GM12875 (cell line): ENCODE measurements around the gene MCU.

Experiments used
- H3K4me3 ChIP-seq: one replicate; pipeline ENCODE4 v1.5.1; 2011; ENCODE audit warnings: low read depth, low read length, control low read depth
- CTCF ChIP-seq: IDR thresholded peaks from 2 replicates; pipeline ENCODE4 v1.5.1; 2011; ENCODE audit warnings: low read depth, mild to moderate bottlenecking, control low read depth, inconsistent platforms, low read length, moderate library complexity, borderline replicate concordance; ENCODE audit not compliant: insufficient read depth

MCU gene

GRCh38 chr10:72783410-72783833 lies 91.5 kb downstream of the MCU start:
- no peak overlapping the region for H3K4me3 ChIP-seq
- TF ChIP-seq CTCF, result no peak

- no peak for TF ChIP-seq CTCF
- H3K4me3 ChIP-seq, result no peak overlapping the region
Observed at GRCh38 chr10:72784551-72785351, 92.8 kb downstream of the MCU start.

GRCh38 chr10:72785409-72785808 lies 93.5 kb downstream of the MCU start:
- no peak for TF ChIP-seq CTCF
- no peak overlapping the region for H3K4me3 ChIP-seq

GRCh38 chr10:72790216-72790990 lies 98.5 kb downstream of the MCU start:
- H3K4me3 ChIP-seq, result no peak overlapping the region
- no peak for TF ChIP-seq CTCF

GRCh38 chr10:72792288-72792687 lies 100.3 kb downstream of the MCU start:
- no peak overlapping the region for H3K4me3 ChIP-seq
- no peak for TF ChIP-seq CTCF

- H3K4me3 ChIP-seq, result no peak overlapping the region
- TF ChIP-seq CTCF, result no peak
Observed at GRCh38 chr10:72793752-72794151, 101.8 kb downstream of the MCU start.

GRCh38 chr10:72794260-72794659 lies 102.3 kb downstream of the MCU start:
- TF ChIP-seq CTCF, result no peak
- H3K4me3 ChIP-seq, result no peak overlapping the region
